Neutrophil (primary cell): Measurements from ENCODE around the gene LPP.
"Not testable (repeated sequence)": the region's sequence is repeated elsewhere in the genome, so short reads cannot be mapped to it uniquely, and the experiment has no call there.

Experiments
- H3K27ac ChIP-seq: fragments of 200-600 bp; sonication (generic); 2 replicates; pipeline ENCODE4 v1.5.1; 2016; ENCODE audit warnings: mild to moderate bottlenecking, moderate library complexity
- H3K27me3 ChIP-seq: fragments of 200-600 bp; sonication (generic); 2 replicates; pipeline ENCODE4 v1.6.0; 2016; ENCODE audit warnings: mild to moderate bottlenecking
- H3K36me3 ChIP-seq: fragments of 200-600 bp; sonication (generic); 2 replicates; pipeline ENCODE4 v1.5.1; 2017
- H3K4me1 ChIP-seq, 2 experiments: fragments of 200-600 bp in 1 of 2; sonication (generic) in 1 of 2; 1 replicate in 1 of 2; 2 replicates in 1 of 2; pipeline versions ENCODE4 v1.5.1 to v1.6.1; 2013 to 2016; ENCODE audit warnings: low read depth in 1 of 2, low read length in 1 of 2, mild to moderate bottlenecking in 1 of 2, moderate library complexity in 1 of 2; ENCODE audit not compliant: control insufficient read depth in 1 of 2, insufficient read depth in 1 of 2
- H3K4me3 ChIP-seq, 2 experiments: fragments of 200-600 bp in 1 of 2; sonication (generic) in 1 of 2; 1 replicate in 1 of 2; 2 replicates in 1 of 2; pipeline ENCODE4 v1.5.1; 2013 to 2016; ENCODE audit warnings: low read depth in 1 of 2, low read length in 1 of 2, mild to moderate bottlenecking in 1 of 2, moderate library complexity in 1 of 2
- H3K9me3 ChIP-seq: fragments of 200-600 bp; sonication (generic); 2 replicates; pipeline ENCODE4 v1.5.1; 2016
- CTCF ChIP-seq: fragments of 200-600 bp; sonication (generic); IDR thresholded peaks from 2 replicates; pipeline ENCODE4 v1.5.1; 2016; ENCODE audit warnings: antibody characterized with exemption

LPP gene

GRCh38 chr3:188435266-188435665 is 281.3 kb downstream of the LPP start:
- Histone ChIP-seq H3K9me3 (no peaks in the 10 kb centered on the region), H3K4me3 (no peak overlapping the region), H3K4me1 (peaks cover 76% of the 10 kb centered on the region in 2 experiments), H3K27ac (peak overlapping the region; percentile 81), H3K36me3 (no peaks in the 10 kb centered on the region), H3K27me3 (no peaks in the 10 kb centered on the region)
- no peak for TF ChIP-seq CTCF

GRCh38 chr3:188437926-188438325 is 284.0 kb downstream of the LPP start:
- no peaks in the 10 kb centered on the region for H3K36me3 ChIP-seq
- H3K9me3 ChIP-seq: no peaks in the 10 kb centered on the region
- H3K4me1 ChIP-seq: peaks cover 49 to 50% of the 10 kb centered on the region in 2 experiments
- H3K4me3 ChIP-seq: no peak overlapping the region
- no peaks in the 10 kb centered on the region for H3K27me3 ChIP-seq
- TF ChIP-seq CTCF: no peak
- no peak overlapping the region for H3K27ac ChIP-seq

GRCh38 chr3:188439080-188439479 is 285.1 kb downstream of the LPP start:
- no peaks in the 10 kb centered on the region for H3K27me3 ChIP-seq
- H3K36me3 ChIP-seq: no peaks in the 10 kb centered on the region
- peaks cover 38% of the 10 kb centered on the region in 2 experiments for H3K4me1 ChIP-seq
- TF ChIP-seq CTCF: no peak
- H3K27ac ChIP-seq: peak overlapping the region; percentile 76
- H3K9me3 ChIP-seq: no peaks in the 10 kb centered on the region
- H3K4me3 ChIP-seq: peak overlapping the region in 1 of 2 experiments; percentile 28

DNA sequence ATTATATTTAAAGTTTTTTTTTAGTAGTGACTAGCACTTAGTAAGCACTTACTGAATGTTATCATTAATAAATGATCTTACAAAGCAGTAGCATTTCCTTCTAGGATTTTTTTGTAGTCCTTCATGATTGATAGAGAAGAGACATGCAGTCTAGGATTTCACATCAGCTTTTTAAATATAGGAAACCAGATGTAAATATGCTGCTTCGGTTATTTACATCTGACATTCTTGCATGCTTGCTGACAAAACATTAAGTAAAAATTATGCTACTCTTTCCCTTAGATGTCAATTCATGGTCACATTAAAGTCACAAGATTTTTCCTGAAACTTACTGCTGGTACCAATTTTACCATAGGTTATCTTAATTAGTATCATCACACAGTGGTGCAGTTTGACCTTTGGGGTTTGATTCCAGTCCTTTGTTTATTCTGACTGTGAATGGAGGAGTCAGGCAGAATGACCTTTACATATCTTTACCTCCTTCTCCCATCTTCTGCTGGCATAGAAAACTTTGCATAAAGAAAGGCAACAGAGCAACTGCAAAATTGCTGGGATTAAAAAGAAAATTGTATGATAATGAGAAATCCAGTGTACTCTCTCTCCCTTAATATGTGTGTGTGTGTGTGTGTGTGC is 286.5 kb downstream of the LPP start:
- no peaks in the 10 kb centered on the region for H3K36me3 ChIP-seq
- H3K4me1 ChIP-seq: peaks cover 24 to 25% of the 10 kb centered on the region in 2 experiments
- no peak overlapping the region for H3K27ac ChIP-seq
- no peaks in the 10 kb centered on the region for H3K9me3 ChIP-seq
- no peak overlapping the region for H3K4me3 ChIP-seq
- TF ChIP-seq CTCF: no peak
- H3K27me3 ChIP-seq: no peaks in the 10 kb centered on the region

DNA sequence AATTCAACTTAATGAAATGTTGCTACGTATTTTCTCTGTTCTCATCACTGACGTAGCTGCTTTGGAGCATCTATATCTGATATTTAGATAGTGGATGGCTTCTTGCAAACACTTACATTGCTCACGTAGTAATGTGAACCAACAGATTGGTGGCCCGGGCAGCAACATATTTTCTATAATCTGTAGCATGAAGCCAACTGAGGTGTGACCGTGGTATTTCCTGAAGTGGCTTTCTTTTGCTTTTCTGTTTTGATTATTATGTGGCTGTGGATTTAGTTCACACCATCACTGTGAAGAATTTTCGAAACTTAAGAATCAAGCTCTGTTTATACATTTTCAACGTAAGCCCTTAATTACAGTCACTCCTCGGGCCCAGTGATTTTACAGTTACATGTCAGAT is 288.5 kb downstream of the LPP start:
- no peak for TF ChIP-seq CTCF
- H3K27ac ChIP-seq: no peak overlapping the region
- no peaks in the 10 kb centered on the region for H3K9me3 ChIP-seq
- H3K27me3 ChIP-seq: no peaks in the 10 kb centered on the region
- peaks cover 18 to 22% of the 10 kb centered on the region in 2 experiments for H3K4me1 ChIP-seq
- H3K36me3 ChIP-seq: no peaks in the 10 kb centered on the region
- no peak overlapping the region for H3K4me3 ChIP-seq

DNA sequence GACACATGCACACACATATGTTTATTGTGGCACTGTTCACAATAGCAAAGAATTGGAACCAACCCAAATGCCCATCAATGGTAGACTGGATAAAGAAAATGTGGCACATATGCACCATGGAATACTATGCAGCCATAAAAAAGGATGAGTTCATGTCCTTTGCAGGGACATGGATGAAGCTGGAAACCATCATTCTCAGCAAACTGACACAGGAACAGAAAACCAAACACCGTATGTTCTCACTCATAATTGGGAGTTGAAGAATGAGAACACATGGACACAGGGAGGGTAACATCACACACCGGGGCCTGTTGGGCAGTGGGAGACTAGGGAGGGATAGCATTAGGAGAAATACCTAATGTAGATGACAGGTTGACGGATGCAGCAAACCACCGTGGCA is 291.2 kb downstream of the LPP start:
- H3K9me3 ChIP-seq, H3K4me1 ChIP-seq, H3K36me3 ChIP-seq, H3K4me3 ChIP-seq, H3K27ac ChIP-seq, H3K27me3 ChIP-seq: not testable (repeated sequence)
